K562 (cell line): ENCODE data around the gene EGFL7.

Experiments
- CBX5 ChIP-seq: IDR thresholded peaks from 2 replicates; pipeline ENCODE4 v1.6.1; 2014; ENCODE audit warnings: low read depth, borderline replicate concordance
- IRF2 ChIP-seq: sonication (generic); formaldehyde crosslinking; IDR thresholded peaks from 2 replicates; pipeline ENCODE4 v1.8.1; 2022; ENCODE audit warnings: mild to moderate bottlenecking, missing genetic modification reagents
- TF ChIP-seq, protein P1 (sequence below): fragments of 450-650 bp; formaldehyde crosslinking; IDR thresholded peaks from 2 replicates; pipeline ENCODE4 v1.4.0; 2022; ENCODE audit warnings: missing genetic modification characterization

DNA sequence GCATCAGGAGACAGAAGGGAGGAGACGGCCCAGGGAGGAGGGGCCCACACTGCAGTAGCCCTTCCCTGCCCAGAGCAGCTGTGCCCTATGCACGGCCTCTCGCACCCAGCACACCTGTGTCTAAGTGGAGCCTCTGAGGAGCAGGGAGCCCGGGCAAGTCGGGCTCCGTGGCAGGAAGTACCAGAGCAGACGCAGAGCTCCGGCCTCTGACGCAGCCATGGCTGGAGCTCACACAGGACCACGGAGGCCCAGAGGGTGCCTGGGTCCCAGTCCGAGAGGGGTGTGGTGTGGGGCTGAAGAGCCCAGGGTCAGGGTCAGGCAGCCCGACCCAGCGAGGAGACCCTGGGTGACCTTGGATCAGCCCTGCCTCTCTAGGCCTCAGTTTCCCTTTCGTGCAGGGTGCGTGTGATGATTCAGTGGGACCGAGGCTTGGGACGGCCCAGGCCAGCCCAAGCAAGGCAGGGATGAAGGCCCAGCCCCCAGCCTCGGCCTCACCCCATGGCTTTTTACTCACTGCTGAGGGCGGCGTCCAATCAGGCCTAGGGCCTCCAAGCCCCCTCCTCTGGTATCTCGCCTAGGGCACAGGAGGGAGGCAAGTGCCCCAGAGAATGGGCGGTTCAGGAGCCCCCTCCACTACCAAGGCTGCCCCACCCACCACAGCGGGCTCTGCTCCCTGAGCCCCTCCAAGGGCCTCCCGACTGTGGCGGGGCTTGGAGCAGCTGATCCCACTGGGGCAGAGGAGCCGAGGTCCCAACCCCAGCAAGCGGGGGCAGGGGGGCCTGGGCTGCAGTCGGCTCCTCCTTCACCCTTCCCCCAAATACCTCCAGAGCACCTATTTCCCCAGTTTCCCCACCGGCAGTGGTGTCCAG is 28.8 kb downstream of the EGFL7 start:
- TF ChIP-seq IRF2 (CRISPR knock-in tag): no peak
- no peak for TF ChIP-seq CBX5
- TF ChIP-seq, protein P1, sequence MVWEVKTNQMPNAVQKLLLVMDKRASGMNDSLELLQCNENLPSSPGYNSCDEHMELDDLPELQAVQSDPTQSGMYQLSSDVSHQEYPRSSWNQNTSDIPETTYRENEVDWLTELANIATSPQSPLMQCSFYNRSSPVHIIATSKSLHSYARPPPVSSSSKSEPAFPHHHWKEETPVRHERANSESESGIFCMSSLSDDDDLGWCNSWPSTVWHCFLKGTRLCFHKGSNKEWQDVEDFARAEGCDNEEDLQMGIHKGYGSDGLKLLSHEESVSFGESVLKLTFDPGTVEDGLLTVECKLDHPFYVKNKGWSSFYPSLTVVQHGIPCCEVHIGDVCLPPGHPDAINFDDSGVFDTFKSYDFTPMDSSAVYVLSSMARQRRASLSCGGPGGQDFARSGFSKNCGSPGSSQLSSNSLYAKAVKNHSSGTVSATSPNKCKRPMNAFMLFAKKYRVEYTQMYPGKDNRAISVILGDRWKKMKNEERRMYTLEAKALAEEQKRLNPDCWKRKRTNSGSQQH (CRISPR knock-in tag): no peak
